H1 (cell line): ENCODE data around the gene COASY. TPM values are rescaled to one million over a fixed set of nuclear protein-coding genes. Genes with fewer than 3 reads are reported as not detected.

Experiments used
- CTCF ChIA-PET: fragments of 300-600 bp; sonication (Branson Sonifier 250); formaldehyde crosslinking; loops from one replicate; lab custom pipeline; 2021; ENCODE audit not compliant: partially characterized antibody; lab: Charles Lee
- POLR2A ChIA-PET: fragments of 300-600 bp; sonication (Branson Sonifier 250); formaldehyde crosslinking; loops from one replicate; lab custom pipeline; 2021; ENCODE audit warnings: inconsistent platforms; ENCODE audit not compliant: partially characterized antibody; lab: Charles Lee
- DNase-seq, 2 experiments: peaks; one replicate each; pipeline versions ENCODE4 v3.0.0 to v3.0.0-alpha.2; 2010 to 2022; ENCODE audit warnings: low spot score in 2 of 2, low read depth in 1 of 2, mixed read lengths in 1 of 2
- FAIRE-seq: peaks from 2 replicates; lab custom pipeline; 2011; peaks lifted over from hg19 to GRCh38; lab: Jason Lieb, UNC
- H2AFZ ChIP-seq: 2 replicates; pipeline ENCODE4 v1.8.1; 2012; ENCODE audit warnings: low read length, inconsistent platforms
- H2AK5ac ChIP-seq: 2 replicates; pipeline ENCODE4 v1.6.1; 2013; ENCODE audit warnings: low read depth, low read length
- H2BK120ac ChIP-seq: replicated peaks from 2 replicates; pipeline ENCODE3; 2013; ENCODE audit warnings: low read depth, low read length, inconsistent platforms
- H2BK12ac ChIP-seq: 2 replicates; pipeline ENCODE4 v1.6.1; 2013; ENCODE audit warnings: low read depth, low read length
- H2BK15ac ChIP-seq: 2 replicates; pipeline ENCODE4 v1.6.1; 2013; ENCODE audit warnings: low read length
- H2BK20ac ChIP-seq: 2 replicates; pipeline ENCODE4 v1.6.1; 2013; ENCODE audit warnings: low read length
- H2BK5ac ChIP-seq: 2 replicates; pipeline ENCODE4 v1.6.1; 2013; ENCODE audit warnings: low read depth, low read length
- H3K14ac ChIP-seq: 2 replicates; pipeline ENCODE4 v1.6.1; 2013; ENCODE audit warnings: inconsistent platforms; ENCODE audit not compliant: insufficient read length
- H3K18ac ChIP-seq: 2 replicates; pipeline ENCODE4 v1.6.1; 2013; ENCODE audit warnings: low read length; ENCODE audit errors: extremely low read depth
- H3K23ac ChIP-seq: 2 replicates; pipeline ENCODE4 v1.6.1; 2013; ENCODE audit warnings: inconsistent platforms; ENCODE audit not compliant: insufficient read length
- H3K23me2 ChIP-seq: 2 replicates; pipeline ENCODE4 v1.6.1; 2013; ENCODE audit warnings: low read depth, low read length
- H3K27ac ChIP-seq: 2 replicates; pipeline ENCODE4 v1.6.1; 2011; ENCODE audit warnings: low read depth, low read length, inconsistent platforms
- H3K27me3 ChIP-seq, 4 experiments: replicated peaks in 1 of 4; 1 replicate in 1 of 4; 2 replicates in 3 of 4; pipeline versions ENCODE4 v1.6.1 to v1.8.1; 2011 to 2013; ENCODE audit warnings: low read length in 3 of 4, mild to moderate bottlenecking in 3 of 4, inconsistent platforms in 2 of 4, mixed read lengths in 2 of 4, moderate library complexity in 1 of 4; ENCODE audit not compliant: control insufficient read depth in 3 of 4, insufficient read depth in 3 of 4; ENCODE audit errors: extremely low read depth in 1 of 4
- H3K36me3 ChIP-seq, 4 experiments: 2 replicates each; pipeline versions ENCODE4 v1.6.1 to v1.8.1; 2011 to 2013; ENCODE audit warnings: mild to moderate bottlenecking in 4 of 4, low read length in 3 of 4, moderate library complexity in 2 of 4, control low read depth in 1 of 4, inconsistent platforms in 1 of 4; ENCODE audit not compliant: insufficient read depth in 4 of 4, control insufficient read depth in 2 of 4
- H3K4ac ChIP-seq: replicated peaks from 2 replicates; pipeline ENCODE3; 2013; ENCODE audit warnings: low read length, low read depth, mixed read lengths, inconsistent platforms; ENCODE audit not compliant: insufficient read length
- H3K4me1 ChIP-seq, 4 experiments: replicated peaks in 1 of 4; 1 replicate in 1 of 4; 2 replicates in 3 of 4; pipeline versions ENCODE4 v1.6.1 to v1.8.1; 2011 to 2013; ENCODE audit warnings: low read length in 3 of 4, inconsistent platforms in 2 of 4, mixed read lengths in 1 of 4; ENCODE audit not compliant: insufficient read depth in 4 of 4, control insufficient read depth in 3 of 4
- H3K4me2 ChIP-seq, 2 experiments: 2 replicates each; pipeline versions ENCODE4 v1.6.1 to v1.8.1; 2011 to 2013; ENCODE audit warnings: low read depth in 2 of 2, low read length in 2 of 2, control low read depth in 1 of 2, inconsistent platforms in 1 of 2, mild to moderate bottlenecking in 1 of 2; ENCODE audit not compliant: insufficient read depth in 1 of 2
- H3K4me3 ChIP-seq, 4 experiments: fragments of 200-600, 300-600 bp in 1 of 4; sonication (generic), shearing (Covaris generic), sonication (Bioruptor Twin) in 1 of 4; 2 replicates each; pipeline versions ENCODE4 v1.5.1 to v1.8.1; 2011 to 2016; ENCODE audit warnings: low read length in 4 of 4, low read depth in 3 of 4, control low read depth in 2 of 4, inconsistent platforms in 2 of 4, mild to moderate bottlenecking in 2 of 4, mixed read lengths in 1 of 4, moderate library complexity in 1 of 4; ENCODE audit not compliant: insufficient read depth in 2 of 4; ENCODE audit errors: extremely low read depth in 1 of 4
- H3K56ac ChIP-seq: replicated peaks from 2 replicates; pipeline ENCODE3; 2013; ENCODE audit warnings: low read depth, mild to moderate bottlenecking, mixed read lengths, low read length, inconsistent platforms; ENCODE audit not compliant: insufficient read length
- H3K79me1 ChIP-seq: 2 replicates; pipeline ENCODE4 v1.6.1; 2013; ENCODE audit warnings: low read depth, low read length, control low read depth
- H3K79me2 ChIP-seq, 2 experiments: 2 replicates each; pipeline versions ENCODE4 v1.6.1 to v1.8.1; 2012 to 2013; ENCODE audit warnings: low read length in 2 of 2, mild to moderate bottlenecking in 2 of 2, inconsistent platforms in 1 of 2; ENCODE audit not compliant: insufficient read depth in 2 of 2, control insufficient read depth in 1 of 2
- H3K9ac ChIP-seq, 4 experiments: replicated peaks in 1 of 4; 1 replicate in 1 of 4; 2 replicates in 3 of 4; pipeline versions ENCODE4 v1.6.1 to v1.8.1; 2011 to 2013; ENCODE audit warnings: low read depth in 3 of 4, low read length in 3 of 4, control low read depth in 2 of 4, mild to moderate bottlenecking in 2 of 4, moderate library complexity in 2 of 4, inconsistent platforms in 1 of 4; ENCODE audit errors: extremely low read depth in 1 of 4
- H3K9me3 ChIP-seq, 2 experiments: 2 replicates each; pipeline versions ENCODE4 v1.6.1 to v1.8.1; 2012 to 2013; ENCODE audit warnings: mild to moderate bottlenecking in 2 of 2, moderate library complexity in 2 of 2, control low read depth in 1 of 2, inconsistent platforms in 1 of 2, low read depth in 1 of 2, low read length in 1 of 2, mixed read lengths in 1 of 2; ENCODE audit not compliant: insufficient read depth in 2 of 2
- H4K20me1 ChIP-seq, 2 experiments: replicated peaks in 1 of 2; 2 replicates each; pipeline versions ENCODE3 to v1.8.1; 2011 to 2013; ENCODE audit warnings: inconsistent platforms in 2 of 2, low read length in 2 of 2, mild to moderate bottlenecking in 1 of 2; ENCODE audit not compliant: insufficient read depth in 2 of 2, control insufficient read depth in 1 of 2
- H4K5ac ChIP-seq: 2 replicates; pipeline ENCODE4 v1.6.1; 2013; ENCODE audit warnings: low read length, low read depth, mixed read lengths, inconsistent platforms; ENCODE audit not compliant: insufficient read length
- H4K8ac ChIP-seq: 2 replicates; pipeline ENCODE4 v1.8.0; 2013; ENCODE audit warnings: mild to moderate bottlenecking, moderate library complexity, low read length, inconsistent platforms; ENCODE audit not compliant: insufficient read depth; ENCODE audit errors: extremely low read depth
- H4K91ac ChIP-seq: replicated peaks from 2 replicates; pipeline ENCODE3; 2013; ENCODE audit warnings: low read length, mixed read lengths, inconsistent platforms; ENCODE audit not compliant: insufficient read length
- ATF3 ChIP-seq: IDR thresholded peaks from 2 replicates; pipeline ENCODE4 v1.6.1; 2011; ENCODE audit warnings: low read depth, mild to moderate bottlenecking, low read length; ENCODE audit not compliant: insufficient read depth
- CHD2 ChIP-seq: IDR thresholded peaks from 2 replicates; pipeline ENCODE4 v1.6.1; 2012; ENCODE audit warnings: low read length, improper control_type of control experiment
- CREB1 ChIP-seq: IDR thresholded peaks from 2 replicates; pipeline ENCODE4 v1.6.1; 2012; ENCODE audit warnings: inconsistent platforms
- EGR1 ChIP-seq: IDR thresholded peaks from 2 replicates; pipeline ENCODE4 v1.6.1; 2011; ENCODE audit warnings: low read depth, low read length, borderline replicate concordance
- JUN ChIP-seq: IDR thresholded peaks from 2 replicates; pipeline ENCODE4 v1.6.1; 2011; ENCODE audit warnings: low read depth, mild to moderate bottlenecking, improper control_type of control experiment, low read length
- KDM1A ChIP-seq: fragments of 200-600, 300-600 bp; sonication (generic); IDR thresholded peaks from 2 replicates; pipeline ENCODE4 v1.7.1; 2016; ENCODE audit warnings: mild to moderate bottlenecking, low read length, borderline replicate concordance
- SAP30 ChIP-seq: fragments of 300-600 bp; sonication (generic); IDR thresholded peaks from 2 replicates; pipeline ENCODE4 v1.7.1; 2012; ENCODE audit warnings: low read length, moderate library complexity, mild to moderate bottlenecking, inconsistent platforms; ENCODE audit not compliant: insufficient read depth, insufficient replicate concordance
- SP1 ChIP-seq: IDR thresholded peaks from 2 replicates; pipeline ENCODE4 v1.6.1; 2011; ENCODE audit warnings: low read depth, low read length
- TAF1 ChIP-seq: IDR thresholded peaks from 2 replicates; pipeline ENCODE4 v1.6.1; 2011; ENCODE audit warnings: mild to moderate bottlenecking, low read depth, low read length
- TAF7 ChIP-seq: optimal IDR thresholded peaks from 2 replicates; pipeline ENCODE3; 2011; ENCODE audit warnings: low read depth, mild to moderate bottlenecking, inconsistent platforms, low read length, moderate library complexity, borderline replicate concordance
- TEAD4 ChIP-seq: IDR thresholded peaks from 2 replicates; pipeline ENCODE4 v1.6.1; 2012; ENCODE audit warnings: low read depth, low read length, inconsistent platforms, mixed read lengths
- WGBS, 2 experiments: shearing (Covaris generic) in 1 of 2; methylation state at CpG; one replicate each; pipeline versions ENCODE4 v1.1.6 to v1.1.7; 2013 to 2015; ENCODE audit warnings: low lambda C conversion rate in 2 of 2, mixed read lengths in 2 of 2, inconsistent platforms in 1 of 2, low coverage in 1 of 2, missing lambda C conversion rate in 1 of 2; ENCODE audit not compliant: insufficient replicate concordance in 2 of 2, insufficient coverage in 1 of 2, insufficient read length in 1 of 2; ENCODE audit errors: extremely low coverage in 1 of 2, missing lambda C conversion rate in 1 of 2; 5-methylcytosine and 5-hydroxymethylcytosine counted together
- polyA plus RNA-seq, 7 experiments: library from polyadenylated mRNA; depleted of rRNA in 3 of 7; stranded (reverse) in 5 of 7; unstranded in 2 of 7; fragments of >200 nt in 5 of 7; fragments of 200-250 nt in 2 of 7; gene quantifications; 1 replicate in 5 of 7; 2 replicates in 1 of 7; 4 replicates in 1 of 7; pipeline versions ENCODE4 v1.2.1 to v1.2.3, GENCODE V29; 2011 to 2013; ENCODE audit warnings: missing spikeins in 2 of 7, mixed read lengths in 2 of 7
- total RNA-seq: library from RNA; stranded (reverse); fragmentation: NEBNext Ultra II Directional; extraction: Animal tissue kit (Norgen Biotek cat#: 25700); gene quantifications from 2 replicates; pipeline ENCODE4 v1.2.1, GENCODE V29; 2021

The COASY gene
- total and polyA plus RNA-seq, 2 of the 8 experiments (the other 6 are each of a cell fraction or from before 2014, with no cell fraction given) = 64.5 to 100 TPM

- no peak overlapping the region for H2AFZ ChIP-seq
- no peak overlapping the region for H2AK5ac ChIP-seq
- H3K4me1 ChIP-seq = peaks cover 6 to 18% (median 15%) of the 10 kb centered on the region in 4 experiments
- H3K79me2 ChIP-seq = no peaks in the 10 kb centered on the region
- H2BK5ac ChIP-seq = no peak overlapping the region
- H3K9me3 ChIP-seq = no peaks in the 10 kb centered on the region
- no peak overlapping the region for H2BK15ac ChIP-seq
- H3K4me3 ChIP-seq = no peak overlapping the region
- no peak overlapping the region for H3K4ac ChIP-seq
- no peak for FAIRE-seq
- no peak overlapping the region for H2BK20ac ChIP-seq
- peaks cover 2 to 7% of the 10 kb centered on the region in 2 experiments for H4K20me1 ChIP-seq
- CTCF ChIA-PET = interaction anchor here (2.0 kb wide), 1 partner anchor 81 kb away, joined by 5 read pairs; no protein-coding TSS in a partner anchor
- no peak overlapping the region for H3K18ac ChIP-seq
- H2BK120ac ChIP-seq = no peak overlapping the region
- H4K91ac ChIP-seq = no peak overlapping the region
- H3K79me1 ChIP-seq = no peaks in the 10 kb centered on the region
- H3K9ac ChIP-seq = no peak overlapping the region
- H3K27ac ChIP-seq = no peak overlapping the region
- no peak overlapping the region; the same call in 1 of the 2 replicates for H4K8ac ChIP-seq
- H3K56ac ChIP-seq = no peak overlapping the region
- WGBS, 2 experiments = 83% methylated on average over 9 of the region's 9 CpGs; no CpG with 5 or more reads in 1 of the 2 experiments
- H3K14ac ChIP-seq = no peak overlapping the region
- H4K5ac ChIP-seq = no peak overlapping the region
- peaks cover 3 to 9% (median 5%) of the 10 kb centered on the region in 4 experiments; a peak in 5 of 8 replicates for H3K36me3 ChIP-seq
- no peaks in the 10 kb centered on the region; a peak in 3 of 7 replicates for H3K27me3 ChIP-seq
- H3K4me2 ChIP-seq = no peak overlapping the region
- DNase-seq = no peak
- H3K23ac ChIP-seq = no peak overlapping the region
- H3K23me2 ChIP-seq = no peaks in the 10 kb centered on the region
- POLR2A ChIA-PET = interaction anchor here (0.9 kb wide), 1 partner anchor 15 kb away, joined by 3 read pairs; no protein-coding TSS in a partner anchor
- H2BK12ac ChIP-seq = no peak overlapping the region
- TF ChIP-seq TAF1 = no peak
- no peak for TF ChIP-seq TEAD4
- no peak for TF ChIP-seq JUN
- TF ChIP-seq SAP30 = no peak
- TF ChIP-seq EGR1 = no peak
- TF ChIP-seq SP1 = no peak
- no peak for TF ChIP-seq TAF7
- TF ChIP-seq ATF3 = no peak
- TF ChIP-seq CHD2 = no peak
- TF ChIP-seq CREB1 = no peak
- no peak for TF ChIP-seq KDM1A
Observed at GRCh38 chr17:42522263-42522790, 39.6 kb upstream of the COASY start.
